Stromal cell of bone marrow (primary cell): ENCODE results near the gene ZNF438.

Experiments used
- DNase-seq: peaks from one replicate; pipeline ENCODE4 v3.0.0-alpha.2; 2012; ENCODE audit warnings: low read depth

Gene ZNF438

GRCh38 chr10:30822693-30823465 is 208.8 kb downstream of the ZNF438 start:
- DNase-seq = no peak

GRCh38 chr10:30821994-30822692 is 209.5 kb downstream of the ZNF438 start:
- DNase-seq = no peak

GRCh38 chr10:30821261-30821993 is 210.2 kb downstream of the ZNF438 start:
- DNase-seq = no peak

GRCh38 chr10:30820261-30820991 is 211.2 kb downstream of the ZNF438 start:
- peak; percentile 87 for DNase-seq

GRCh38 chr10:30819341-30820181 is 212.1 kb downstream of the ZNF438 start:
- DNase-seq = no peak

GRCh38 chr10:30818854-30819253 is 212.8 kb downstream of the ZNF438 start:
- peak; percentile 68 for DNase-seq

GRCh38 chr10:30818010-30818660 is 213.5 kb downstream of the ZNF438 start:
- DNase-seq = no peak

- no peak for DNase-seq
Measured at GRCh38 chr10:30817541-30817940, 214.1 kb downstream of the ZNF438 start.

- DNase-seq = no peak
Measured at GRCh38 chr10:30816820-30817171, 214.9 kb downstream of the ZNF438 start.

- DNase-seq = no peak
Measured at GRCh38 chr10:30816159-30816819, 215.4 kb downstream of the ZNF438 start.

GRCh38 chr10:30813872-30814481 is 217.7 kb downstream of the ZNF438 start:
- peak; percentile 56 for DNase-seq

- peak; percentile 84 for DNase-seq
Measured at GRCh38 chr10:30812018-30812851, 219.4 kb downstream of the ZNF438 start.

GRCh38 chr10:30811276-30812017 is 220.2 kb downstream of the ZNF438 start:
- DNase-seq = no peak

GRCh38 chr10:30810416-30810815 is 221.2 kb downstream of the ZNF438 start:
- DNase-seq = no peak

- no peak for DNase-seq
Measured at GRCh38 chr10:30806850-30807249, 224.8 kb downstream of the ZNF438 start.

- DNase-seq = no peak
Measured at GRCh38 chr10:30805061-30805460, 226.6 kb downstream of the ZNF438 start.

- no peak for DNase-seq
Measured at GRCh38 chr10:30804478-30805055, 227.1 kb downstream of the ZNF438 start.

- no peak for DNase-seq
Measured at GRCh38 chr10:30803892-30804322, 227.8 kb downstream of the ZNF438 start.
